Ishikawa (cell line): Measurements from ENCODE around the gene GABRB1.

Experiments
- CEBPB ChIP-seq: IDR thresholded peaks from 2 replicates; pipeline ENCODE4 v1.6.1; 2012
- CREB1 ChIP-seq: IDR thresholded peaks from 2 replicates; pipeline ENCODE4 v1.6.1; 2012; ENCODE audit warnings: low read depth
- EP300 ChIP-seq: IDR thresholded peaks from 2 replicates; pipeline ENCODE4 v1.6.1; 2012; ENCODE audit warnings: borderline replicate concordance
- FOXM1 ChIP-seq: IDR thresholded peaks from 2 replicates; pipeline ENCODE4 v1.6.1; 2012; ENCODE audit warnings: low read depth, borderline replicate concordance
- MAX ChIP-seq: IDR thresholded peaks from 2 replicates; pipeline ENCODE4 v1.6.1; 2012
- NFIC ChIP-seq: IDR thresholded peaks from 2 replicates; pipeline ENCODE4 v1.6.1; 2012
- RAD21 ChIP-seq: IDR thresholded peaks from 2 replicates; pipeline ENCODE4 v1.6.1; 2012; ENCODE audit warnings: low read depth
- REST ChIP-seq: IDR thresholded peaks from 2 replicates; pipeline ENCODE4 v1.6.1; 2012; ENCODE audit warnings: low read depth, mild to moderate bottlenecking
- TAF1 ChIP-seq: IDR thresholded peaks from 2 replicates; pipeline ENCODE4 v1.6.1; 2012; ENCODE audit warnings: low read depth, mild to moderate bottlenecking
- TCF12 ChIP-seq: IDR thresholded peaks from 2 replicates; pipeline ENCODE4 v1.6.1; 2012; ENCODE audit warnings: low read depth
- TEAD4 ChIP-seq: IDR thresholded peaks from 2 replicates; pipeline ENCODE4 v1.6.1; 2012
- YY1 ChIP-seq: IDR thresholded peaks from 2 replicates; pipeline ENCODE4 v1.6.1; 2012; ENCODE audit warnings: low read depth

- TF ChIP-seq CREB1 (no peak), EP300 (no peak), RAD21 (no peak), TAF1 (no peak), NFIC (no peak), YY1 (no peak), TCF12 (no peak), MAX (no peak), CEBPB (no peak), FOXM1 (no peak), TEAD4 (no peak), REST (no peak)
Observed at GRCh38 chr4:47010912-47011446, 20.4 kb upstream of the GABRB1 start.
